Ishikawa (cell line): ENCODE results near the gene POMGNT2.

Experiments used
- CEBPB ChIP-seq: IDR thresholded peaks from 2 replicates; pipeline ENCODE4 v1.6.1; 2012
- CREB1 ChIP-seq: IDR thresholded peaks from 2 replicates; pipeline ENCODE4 v1.6.1; 2012; ENCODE audit warnings: low read depth
- EGR1 ChIP-seq: IDR thresholded peaks from 2 replicates; pipeline ENCODE4 v1.6.1; 2012
- EP300 ChIP-seq: IDR thresholded peaks from 2 replicates; pipeline ENCODE4 v1.6.1; 2012; ENCODE audit warnings: borderline replicate concordance
- FOXM1 ChIP-seq: IDR thresholded peaks from 2 replicates; pipeline ENCODE4 v1.6.1; 2012; ENCODE audit warnings: low read depth, borderline replicate concordance
- NFIC ChIP-seq: IDR thresholded peaks from 2 replicates; pipeline ENCODE4 v1.6.1; 2012
- RAD21 ChIP-seq: IDR thresholded peaks from 2 replicates; pipeline ENCODE4 v1.6.1; 2012; ENCODE audit warnings: low read depth
- TAF1 ChIP-seq: IDR thresholded peaks from 2 replicates; pipeline ENCODE4 v1.6.1; 2012; ENCODE audit warnings: low read depth, mild to moderate bottlenecking
- TCF12 ChIP-seq: IDR thresholded peaks from 2 replicates; pipeline ENCODE4 v1.6.1; 2012; ENCODE audit warnings: low read depth
- TEAD4 ChIP-seq: IDR thresholded peaks from 2 replicates; pipeline ENCODE4 v1.6.1; 2012
- ZBTB7A ChIP-seq: IDR thresholded peaks from 2 replicates; pipeline ENCODE4 v1.6.1; 2012; ENCODE audit warnings: low read depth
- TF ChIP-seq, protein P1 (sequence below): IDR thresholded peaks from 2 replicates; pipeline ENCODE4 v1.6.1; 2012
- TF ChIP-seq, protein P2 (sequence below): IDR thresholded peaks from 2 replicates; pipeline ENCODE4 v1.6.1; 2012
- TF ChIP-seq, protein P3 (sequence below): IDR thresholded peaks from 2 replicates; pipeline ENCODE4 v1.6.1; 2012; ENCODE audit warnings: low read depth, mild to moderate bottlenecking

DNA sequence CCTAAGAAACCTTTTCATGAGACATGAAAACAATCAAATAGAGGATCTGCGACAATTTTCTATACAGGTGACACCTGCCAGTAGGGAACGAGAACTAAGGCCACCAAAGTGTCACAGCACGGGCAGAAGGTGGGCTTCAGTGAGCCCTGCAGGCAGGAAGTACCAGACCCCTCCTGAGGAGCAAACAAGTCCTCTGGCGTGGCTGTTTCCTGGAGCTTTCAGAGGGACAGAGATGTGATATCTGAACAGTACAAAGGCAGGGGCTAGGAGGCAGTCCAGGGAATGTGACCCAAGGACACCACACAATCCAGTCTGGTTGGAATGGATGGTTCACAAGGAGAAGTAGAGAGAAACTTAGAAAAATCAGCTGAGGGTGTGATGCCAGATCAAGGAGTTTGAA is 16.8 kb downstream of the POMGNT2 start:
- no peak for TF ChIP-seq TAF1
- TF ChIP-seq, protein P1, sequence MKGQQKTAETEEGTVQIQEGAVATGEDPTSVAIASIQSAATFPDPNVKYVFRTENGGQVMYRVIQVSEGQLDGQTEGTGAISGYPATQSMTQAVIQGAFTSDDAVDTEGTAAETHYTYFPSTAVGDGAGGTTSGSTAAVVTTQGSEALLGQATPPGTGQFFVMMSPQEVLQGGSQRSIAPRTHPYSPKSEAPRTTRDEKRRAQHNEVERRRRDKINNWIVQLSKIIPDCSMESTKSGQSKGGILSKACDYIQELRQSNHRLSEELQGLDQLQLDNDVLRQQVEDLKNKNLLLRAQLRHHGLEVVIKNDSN, result no peak
- TF ChIP-seq TCF12, result no peak
- TF ChIP-seq CEBPB, result no peak
- no peak for TF ChIP-seq EGR1
- TF ChIP-seq EP300, result no peak
- TF ChIP-seq, protein P2, sequence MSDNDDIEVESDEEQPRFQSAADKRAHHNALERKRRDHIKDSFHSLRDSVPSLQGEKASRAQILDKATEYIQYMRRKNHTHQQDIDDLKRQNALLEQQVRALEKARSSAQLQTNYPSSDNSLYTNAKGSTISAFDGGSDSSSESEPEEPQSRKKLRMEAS, result no peak
- no peak for TF ChIP-seq RAD21
- no peak for TF ChIP-seq ZBTB7A
- TF ChIP-seq, protein P3, sequence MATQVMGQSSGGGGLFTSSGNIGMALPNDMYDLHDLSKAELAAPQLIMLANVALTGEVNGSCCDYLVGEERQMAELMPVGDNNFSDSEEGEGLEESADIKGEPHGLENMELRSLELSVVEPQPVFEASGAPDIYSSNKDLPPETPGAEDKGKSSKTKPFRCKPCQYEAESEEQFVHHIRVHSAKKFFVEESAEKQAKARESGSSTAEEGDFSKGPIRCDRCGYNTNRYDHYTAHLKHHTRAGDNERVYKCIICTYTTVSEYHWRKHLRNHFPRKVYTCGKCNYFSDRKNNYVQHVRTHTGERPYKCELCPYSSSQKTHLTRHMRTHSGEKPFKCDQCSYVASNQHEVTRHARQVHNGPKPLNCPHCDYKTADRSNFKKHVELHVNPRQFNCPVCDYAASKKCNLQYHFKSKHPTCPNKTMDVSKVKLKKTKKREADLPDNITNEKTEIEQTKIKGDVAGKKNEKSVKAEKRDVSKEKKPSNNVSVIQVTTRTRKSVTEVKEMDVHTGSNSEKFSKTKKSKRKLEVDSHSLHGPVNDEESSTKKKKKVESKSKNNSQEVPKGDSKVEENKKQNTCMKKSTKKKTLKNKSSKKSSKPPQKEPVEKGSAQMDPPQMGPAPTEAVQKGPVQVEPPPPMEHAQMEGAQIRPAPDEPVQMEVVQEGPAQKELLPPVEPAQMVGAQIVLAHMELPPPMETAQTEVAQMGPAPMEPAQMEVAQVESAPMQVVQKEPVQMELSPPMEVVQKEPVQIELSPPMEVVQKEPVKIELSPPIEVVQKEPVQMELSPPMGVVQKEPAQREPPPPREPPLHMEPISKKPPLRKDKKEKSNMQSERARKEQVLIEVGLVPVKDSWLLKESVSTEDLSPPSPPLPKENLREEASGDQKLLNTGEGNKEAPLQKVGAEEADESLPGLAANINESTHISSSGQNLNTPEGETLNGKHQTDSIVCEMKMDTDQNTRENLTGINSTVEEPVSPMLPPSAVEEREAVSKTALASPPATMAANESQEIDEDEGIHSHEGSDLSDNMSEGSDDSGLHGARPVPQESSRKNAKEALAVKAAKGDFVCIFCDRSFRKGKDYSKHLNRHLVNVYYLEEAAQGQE, result no peak
- no peak for TF ChIP-seq NFIC
- no peak for TF ChIP-seq CREB1
- no peak for TF ChIP-seq FOXM1
- TF ChIP-seq TEAD4, result no peak
